Subcutaneous adipose tissue (tissue), 4 donors: ENCODE results near the gene FGF22. TPM values are rescaled to one million over a fixed set of nuclear protein-coding genes. Genes with fewer than 3 reads are reported as not detected.

Experiments used
- total RNA-seq, 4 donors: library from RNA; depleted of rRNA; stranded (reverse); fragments of >200 nt; gene quantifications; one replicate each; pipeline ENCODE4 v1.1.0, GENCODE V29; 2016
- TF ChIP-seq, protein P1 (sequence below): fragments of 450-650 bp; IDR thresholded peaks from one replicate; pipeline ENCODE4 v1.5.1; 2016; ENCODE audit warnings: low read depth, mild to moderate bottlenecking, control low read depth, antibody characterized with exemption, moderate library complexity

FGF22 gene
- total RNA-seq, 4 donors from 2014 or later, result 1.3 to 2.2 TPM; not detected in 2

DNA sequence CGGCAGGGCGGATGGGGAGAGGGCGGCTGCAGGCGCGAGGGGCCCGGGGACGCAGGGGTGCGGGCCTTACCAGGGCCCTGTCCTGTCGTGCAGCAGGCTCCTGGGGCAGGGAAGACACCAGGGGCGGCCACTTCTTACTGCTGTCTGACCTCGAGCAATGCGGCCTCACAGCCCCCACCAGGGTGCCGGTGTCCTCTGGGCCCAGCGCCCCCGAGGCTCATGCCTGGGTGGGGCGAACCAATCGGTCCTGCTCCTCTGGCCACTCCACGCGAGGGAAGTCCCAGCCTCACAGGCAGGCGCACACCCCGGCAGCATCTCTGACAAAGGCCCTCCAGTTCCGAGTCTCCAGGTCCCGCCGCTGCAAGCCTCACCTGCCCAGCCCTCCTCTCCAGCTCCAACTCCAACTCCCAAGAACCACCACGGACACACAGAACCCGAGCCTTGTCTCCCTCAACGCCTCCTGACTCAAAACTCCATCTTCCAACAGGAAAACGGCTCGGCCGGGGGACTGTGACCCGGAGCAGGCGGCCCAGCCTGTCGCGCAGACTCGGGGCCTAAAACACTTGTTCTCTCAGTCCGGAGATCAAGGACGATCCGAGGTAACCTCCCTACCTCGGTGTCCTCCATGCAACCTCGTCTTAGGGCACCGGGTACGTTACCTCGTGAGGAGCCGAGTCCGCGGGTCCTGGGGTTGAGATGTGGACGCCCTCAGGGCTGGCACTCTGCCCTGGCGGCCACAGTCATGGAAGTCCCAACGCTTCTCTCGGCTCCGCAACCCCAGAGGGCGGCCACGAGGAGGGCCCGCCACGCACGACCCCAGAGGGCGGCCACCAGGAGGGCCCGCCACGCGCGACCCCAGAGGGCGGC lies 6.5 kb downstream of the FGF22 start:
- TF ChIP-seq, protein P1, sequence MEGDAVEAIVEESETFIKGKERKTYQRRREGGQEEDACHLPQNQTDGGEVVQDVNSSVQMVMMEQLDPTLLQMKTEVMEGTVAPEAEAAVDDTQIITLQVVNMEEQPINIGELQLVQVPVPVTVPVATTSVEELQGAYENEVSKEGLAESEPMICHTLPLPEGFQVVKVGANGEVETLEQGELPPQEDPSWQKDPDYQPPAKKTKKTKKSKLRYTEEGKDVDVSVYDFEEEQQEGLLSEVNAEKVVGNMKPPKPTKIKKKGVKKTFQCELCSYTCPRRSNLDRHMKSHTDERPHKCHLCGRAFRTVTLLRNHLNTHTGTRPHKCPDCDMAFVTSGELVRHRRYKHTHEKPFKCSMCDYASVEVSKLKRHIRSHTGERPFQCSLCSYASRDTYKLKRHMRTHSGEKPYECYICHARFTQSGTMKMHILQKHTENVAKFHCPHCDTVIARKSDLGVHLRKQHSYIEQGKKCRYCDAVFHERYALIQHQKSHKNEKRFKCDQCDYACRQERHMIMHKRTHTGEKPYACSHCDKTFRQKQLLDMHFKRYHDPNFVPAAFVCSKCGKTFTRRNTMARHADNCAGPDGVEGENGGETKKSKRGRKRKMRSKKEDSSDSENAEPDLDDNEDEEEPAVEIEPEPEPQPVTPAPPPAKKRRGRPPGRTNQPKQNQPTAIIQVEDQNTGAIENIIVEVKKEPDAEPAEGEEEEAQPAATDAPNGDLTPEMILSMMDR, result no peak

- TF ChIP-seq, protein P1, result no peak
Observed at GRCh38 chr19:646779-647565, 7.3 kb downstream of the FGF22 start.

- TF ChIP-seq, protein P1, result no peak
Observed at GRCh38 chr19:647566-648284, 8.0 kb downstream of the FGF22 start.

DNA sequence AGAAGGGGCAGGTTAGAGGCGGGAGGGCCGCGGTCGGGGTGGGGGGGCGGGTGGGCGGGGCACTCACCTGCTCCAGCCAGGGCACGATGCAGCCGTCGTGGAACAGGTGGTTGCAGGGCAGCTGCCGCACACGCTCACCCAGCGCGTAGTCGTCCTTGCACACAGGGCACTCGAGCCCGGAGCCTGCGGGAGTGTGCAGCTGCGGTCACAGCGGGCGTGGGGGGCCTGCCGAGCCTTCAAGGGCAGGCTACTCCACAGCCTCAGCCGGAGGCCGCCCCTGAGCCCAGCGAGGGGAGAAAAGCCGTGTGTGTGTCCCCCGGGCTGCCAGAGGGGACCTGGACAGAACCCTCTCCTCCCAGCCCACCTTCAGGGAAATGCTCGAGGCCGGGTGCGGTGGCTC lies 8.6 kb downstream of the FGF22 start:
- TF ChIP-seq, protein P1, result no peak

DNA sequence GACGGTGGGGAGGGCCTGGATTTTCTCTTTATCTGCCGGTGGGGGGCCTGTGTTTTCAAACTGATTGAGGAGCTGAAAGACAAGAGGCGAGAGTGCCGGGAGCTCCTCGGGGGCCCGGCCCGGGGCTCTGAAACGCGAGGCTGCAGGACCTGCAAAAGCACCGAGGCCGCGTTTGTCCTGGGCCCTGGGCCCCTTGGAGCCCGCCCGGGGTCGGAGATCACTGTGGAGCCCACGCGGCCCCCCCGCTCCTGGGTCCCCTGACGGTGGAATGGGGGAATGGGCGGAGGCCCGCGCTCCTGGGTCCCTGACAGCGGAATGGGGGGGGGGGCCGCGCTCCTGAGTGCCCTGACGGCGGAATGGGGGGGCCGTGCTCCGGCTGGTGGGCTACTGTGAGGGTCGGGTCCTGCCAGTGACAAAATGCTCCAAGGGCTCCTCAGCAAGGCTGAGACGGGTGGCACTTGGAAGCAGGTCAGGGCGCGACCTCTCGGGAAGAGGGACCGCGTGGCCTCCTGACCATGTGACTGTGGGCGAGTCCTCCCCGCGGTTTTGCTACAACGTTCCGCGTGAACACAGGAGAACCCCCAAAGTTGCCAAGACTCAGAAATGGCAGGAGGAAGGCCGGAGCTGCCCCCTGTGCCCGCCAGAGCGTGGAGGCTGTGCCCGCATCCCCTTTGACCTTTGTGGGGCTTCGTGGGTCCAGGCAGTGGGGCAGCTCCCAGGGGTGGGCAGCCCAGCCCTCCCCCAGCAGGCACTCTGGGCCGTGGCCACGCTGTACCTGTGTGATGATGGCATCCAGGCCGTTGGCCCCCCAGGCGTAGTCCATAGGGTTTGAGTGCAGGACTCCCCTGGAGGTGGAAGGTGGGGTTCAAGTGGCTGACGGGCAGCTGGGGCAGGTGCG lies 9.5 kb downstream of the FGF22 start:
- TF ChIP-seq, protein P1, result no peak

- TF ChIP-seq, protein P1, result no peak
Observed at GRCh38 chr19:650121-650520, 10.4 kb downstream of the FGF22 start.
